ENCODE data around the gene IQGAP1. TPM values are rescaled to one million over a fixed set of nuclear protein-coding genes. Genes with fewer than 3 reads are reported as not detected.

IQGAP1 gene
- total and polyA plus RNA-seq, 2 of the 13 experiments (the other 11 are each of a cell fraction or from before 2014, with no cell fraction given): 29.5 to 37.9 TPM

DNA sequence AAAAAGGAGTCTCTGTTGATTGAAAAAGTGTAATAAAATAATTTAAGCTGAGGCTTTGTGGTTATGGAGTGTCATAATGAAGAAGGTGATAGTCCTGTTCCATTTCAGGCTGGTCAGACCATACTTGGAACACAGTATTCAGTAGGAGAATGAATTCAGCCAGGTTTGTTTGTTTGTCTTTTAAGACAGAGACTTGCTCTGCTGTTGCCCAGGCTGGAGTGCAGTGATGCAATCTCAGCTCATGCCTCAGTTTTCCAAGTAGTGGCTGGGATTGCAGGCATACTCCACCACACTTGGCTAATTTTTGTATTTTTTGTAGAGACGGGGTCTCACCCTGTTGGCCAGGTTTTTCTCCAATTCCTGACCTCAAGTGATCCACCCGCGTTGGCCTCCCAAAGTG lies 33.5 kb downstream of the IQGAP1 start:
- 66% methylated on average over 3 of the region's 3 CpGs for WGBS (ENCODE audit: low lambda C conversion rate)
- H3K4me2 ChIP-seq (ENCODE audit: low read depth, low read length): peak overlapping the region; percentile 47; the same call in 1 of the 2 replicates
- FAIRE-seq (no peak), ATAC-seq (peak; percentile 61), DNase-seq (ENCODE audit: low spot score) (no peak)
- H3K4me1 ChIP-seq (ENCODE audit: insufficient read depth, low read length): peaks cover 57% of the 10 kb centered on the region
- POLR2A ChIA-PET: interaction anchor here (1.5 kb wide), 1 partner anchor 34 kb away, joined by 6 read pairs; the partner anchor contains the start of gene IQGAP1
- H2AFZ ChIP-seq (ENCODE audit: low read length): no peak overlapping the region
- H3K4me3 ChIP-seq (replicated peaks in 1 of 3; ENCODE audit: insufficient read depth in 1 of 3, low read depth in 2 of 3, low read length in 3 of 3): no peak overlapping the region
- H3K27ac ChIP-seq (ENCODE audit: extremely low read length, insufficient read depth, low read length): peak overlapping the region; percentile 18
- in situ Hi-C loops (cut with HindIII; ENCODE audit: extremely low pct_ligation_motif_present, low pct_unique_long_range_greater_than_20kb): no loop called here
- intact Hi-C loops (cut with micrococcal nuclease; ENCODE audit: unreplicated experiment): no loop called here
- H3K27me3 ChIP-seq (ENCODE audit: control insufficient read depth in 1 of 2, insufficient read depth in 2 of 2, low read length in 2 of 2): no peaks in the 10 kb centered on the region
- H3K9ac ChIP-seq (ENCODE audit: insufficient read depth, low read depth, low read length): no peak overlapping the region
- CTCF ChIA-PET (ENCODE audit: low intra/inter-chr PET ratio, low total read pairs): no interaction called here
- H3K9me3 ChIP-seq (ENCODE audit: low read length): no peaks in the 10 kb centered on the region
- H3K36me3 ChIP-seq (replicated peaks in 1 of 2; ENCODE audit: control insufficient read depth in 1 of 2, insufficient read depth in 2 of 2, low read length in 2 of 2): no peaks in the 10 kb centered on the region
- no TSS peak for BruUV-seq (replicated peaks)
- peaks cover 2% of the 10 kb centered on the region for H3K79me2 ChIP-seq (ENCODE audit: insufficient read depth, low read length)
- no peaks in the 10 kb centered on the region for H4K20me1 ChIP-seq (ENCODE audit: insufficient read depth, low read length)
- TF ChIP-seq MED1 (CRISPR knock-in tag; IDR thresholded peaks at IDR 0.05): peak; percentile 18; the same call in 1 of the 2 replicates
- peak in 1 of 2 experiments; percentile 86; a peak in 2 of 4 replicates for TF ChIP-seq ATF4 (CRISPR knock-in tag; IDR thresholded peaks at IDR 0.05)
- no peak for TF ChIP-seq RERE (CRISPR knock-in tag; IDR thresholded peaks at IDR 0.05; ENCODE audit: low read depth)
- peak; percentile 90 for TF ChIP-seq CEBPG (CRISPR knock-in tag; IDR thresholded peaks at IDR 0.05)
- TF ChIP-seq THAP9 (CRISPR knock-in tag; IDR thresholded peaks at IDR 0.05; ENCODE audit: borderline replicate concordance): no peak
- no peak for TF ChIP-seq HOMEZ (CRISPR knock-in tag; IDR thresholded peaks at IDR 0.05; ENCODE audit: low read depth)
- TF ChIP-seq PHF21A (CRISPR knock-in tag; IDR thresholded peaks at IDR 0.05): 0 out of 2 replicates have a peak, but pooled peaks have one; percentile 19
- peak; percentile 44 for TF ChIP-seq GATAD2A (CRISPR knock-in tag; IDR thresholded peaks at IDR 0.05)
- TF ChIP-seq ZMAT3 (CRISPR knock-in tag; conservative IDR thresholded peaks at IDR 0.05): no peak
- peak; percentile 33; the same call in 1 of the 2 replicates for TF ChIP-seq ZNF629 (CRISPR knock-in tag; conservative IDR thresholded peaks at IDR 0.05)
- TF ChIP-seq ZNF292 (CRISPR knock-in tag; IDR thresholded peaks at IDR 0.05; ENCODE audit: borderline replicate concordance, low read depth): 0 out of 2 replicates have a peak, but pooled peaks have one; percentile 19
- no peak for TF ChIP-seq ZNF816 (CRISPR knock-in tag; IDR thresholded peaks at IDR 0.05; ENCODE audit: borderline replicate concordance)
- no peak for TF ChIP-seq ZNF75D (CRISPR knock-in tag; IDR thresholded peaks at IDR 0.05; ENCODE audit: borderline replicate concordance)
- peak; percentile 68; the same call in 1 of the 2 replicates for TF ChIP-seq CEBPB (IDR thresholded peaks at IDR 0.05; ENCODE audit: borderline replicate concordance, low read depth, low read length)

Data from HepG2 (cell line).